ENCODE results near the gene WDR18. TPM values are rescaled to one million over a fixed set of nuclear protein-coding genes. Genes with fewer than 3 reads are reported as not detected.

Gene WDR18
- total RNA-seq, 1 donor from 2014 or later: 60.0 TPM

GRCh38 chr19:947090-947706, 36.9 kb upstream of the WDR18 start:
- Histone ChIP-seq H2AFZ (ENCODE audit: low read depth, low read length) (no peak overlapping the region), H3K36me3 (ENCODE audit: insufficient read depth, low read length) (no peaks in the 10 kb centered on the region), H3K4me3 (ENCODE audit: insufficient read depth, low read depth, low read length) (no peak overlapping the region), H3K27me3 (ENCODE audit: insufficient read depth, low read length) (no peaks in the 10 kb centered on the region), H3K27ac (ENCODE audit: low read depth, low read length) (no peak overlapping the region), H3K9me3 (ENCODE audit: insufficient read depth, low read depth, low read length) (no peaks in the 10 kb centered on the region), H3K4me1 (ENCODE audit: insufficient read depth, low read length) (peaks cover 2% of the 10 kb centered on the region), H3K79me2 (ENCODE audit: insufficient read depth, low read length) (peaks cover 52% of the 10 kb centered on the region), H3K4me2 (ENCODE audit: low read length) (no peak overlapping the region), H4K20me1 (ENCODE audit: insufficient read depth, low read length) (peaks cover 58% of the 10 kb centered on the region), H3K9ac (ENCODE audit: low read length) (no peak overlapping the region)
- Mint-ChIP-seq H3K36me3 (ENCODE audit: low read depth, unreplicated experiment) (peaks cover 10% of the 10 kb centered on the region), H3K27me3 (ENCODE audit: low read depth, unreplicated experiment) (no peaks in the 10 kb centered on the region), H3K4me3 (ENCODE audit: unreplicated experiment) (no peak overlapping the region), H3K9me3 (ENCODE audit: unreplicated experiment) (no peaks in the 10 kb centered on the region), H3K4me1 (ENCODE audit: low read depth, unreplicated experiment) (peaks cover 9% of the 10 kb centered on the region), H3K27ac (ENCODE audit: unreplicated experiment) (no peak overlapping the region)
- DNase-seq (ENCODE audit: low read depth) (no peak), FAIRE-seq (no peak)
- TF ChIP-seq EZH2 (IDR thresholded peaks at IDR 0.05; ENCODE audit: insufficient read depth, low read length) (no peak), CTCF (IDR thresholded peaks at IDR 0.05; ENCODE audit: insufficient read depth, low read depth, low read length) (no peak)

GRCh38 chr19:947707-948539, 36.2 kb upstream of the WDR18 start:
- DNase-seq (ENCODE audit: low read depth) (no peak), FAIRE-seq (no peak)
- H3K4me1 ChIP-seq (ENCODE audit: insufficient read depth, low read length): peaks cover 9% of the 10 kb centered on the region
- H3K27ac Mint-ChIP-seq (ENCODE audit: unreplicated experiment): no peak overlapping the region
- H3K4me3 Mint-ChIP-seq (ENCODE audit: unreplicated experiment): no peak overlapping the region
- H3K9me3 ChIP-seq (ENCODE audit: insufficient read depth, low read depth, low read length): no peaks in the 10 kb centered on the region
- H3K79me2 ChIP-seq (ENCODE audit: insufficient read depth, low read length): peaks cover 52% of the 10 kb centered on the region
- no peak overlapping the region for H3K4me2 ChIP-seq (ENCODE audit: low read length)
- H3K27ac ChIP-seq (ENCODE audit: low read depth, low read length): no peak overlapping the region
- no peak overlapping the region for H3K9ac ChIP-seq (ENCODE audit: low read length)
- no peaks in the 10 kb centered on the region for H3K27me3 ChIP-seq (ENCODE audit: insufficient read depth, low read length)
- peaks cover 8% of the 10 kb centered on the region for H3K36me3 Mint-ChIP-seq (ENCODE audit: low read depth, unreplicated experiment)
- TF ChIP-seq EZH2 (IDR thresholded peaks at IDR 0.05; ENCODE audit: insufficient read depth, low read length) (no peak), CTCF (IDR thresholded peaks at IDR 0.05; ENCODE audit: insufficient read depth, low read depth, low read length) (no peak)
- peaks cover 9% of the 10 kb centered on the region for H3K4me1 Mint-ChIP-seq (ENCODE audit: low read depth, unreplicated experiment)
- no peak overlapping the region for H3K4me3 ChIP-seq (ENCODE audit: insufficient read depth, low read depth, low read length)
- no peaks in the 10 kb centered on the region for H3K9me3 Mint-ChIP-seq (ENCODE audit: unreplicated experiment)
- no peaks in the 10 kb centered on the region for H3K36me3 ChIP-seq (ENCODE audit: insufficient read depth, low read length)
- H4K20me1 ChIP-seq (ENCODE audit: insufficient read depth, low read length): peaks cover 51% of the 10 kb centered on the region
- H3K27me3 Mint-ChIP-seq (ENCODE audit: low read depth, unreplicated experiment): no peaks in the 10 kb centered on the region
- H2AFZ ChIP-seq (ENCODE audit: low read depth, low read length): no peak overlapping the region
